WTC11 (cell line): ENCODE measurements around the gene NOP16. TPM values are rescaled to one million over a fixed set of nuclear protein-coding genes. Genes with fewer than 3 reads are reported as not detected.

Source experiments
- ATAC-seq: fragments of 200-7000 bp; cut with Tn5 transposase; 2 replicates; pipeline ENCODE4 v1.10.0; 2021; ENCODE audit warnings: mild to moderate bottlenecking, moderate library complexity
- CTCF ChIA-PET: fragments of 300-600 bp; sonication (Branson Sonifier 250); formaldehyde crosslinking; loops from one replicate; lab custom pipeline; 2021; ENCODE audit warnings: antibody characterized with exemption; lab: Charles Lee
- POLR2A ChIA-PET: fragments of 350-600 bp; sonication (Branson Sonifier 250); formaldehyde crosslinking; loops from one replicate; lab custom pipeline; 2021; ENCODE audit warnings: antibody characterized with exemption; lab: Charles Lee
- DNase-seq: peaks from one replicate; pipeline ENCODE4 v3.0.0; 2021; ENCODE audit warnings: low spot score
- H3K27ac Mint-ChIP-seq: 2 replicates; pipeline ENCODE4 v1.8.0; 2021; ENCODE audit warnings: mixed read lengths
- H3K27me3 Mint-ChIP-seq: 2 replicates; pipeline ENCODE4 v1.8.0; 2021; ENCODE audit warnings: low read depth, mild to moderate bottlenecking, moderate library complexity, mixed read lengths
- H3K36me3 Mint-ChIP-seq: 2 replicates; pipeline ENCODE4 v1.8.0; 2021; ENCODE audit warnings: mixed read lengths
- H3K4me1 Mint-ChIP-seq: 2 replicates; pipeline ENCODE4 v1.8.0; 2022; ENCODE audit warnings: mixed read lengths
- H3K4me3 Mint-ChIP-seq: 2 replicates; pipeline ENCODE4 v1.8.0; 2021; ENCODE audit warnings: mild to moderate bottlenecking, moderate library complexity, mixed read lengths
- H3K9me3 Mint-ChIP-seq: 2 replicates; pipeline ENCODE4 v1.8.0; 2021; ENCODE audit warnings: mixed read lengths
- CREM ChIP-seq: sonication (generic); formaldehyde crosslinking; IDR thresholded peaks from 2 replicates; pipeline ENCODE4 v1.8.1; 2022; ENCODE audit warnings: mild to moderate bottlenecking, missing genetic modification reagents, moderate library complexity
- FOXJ3 ChIP-seq: sonication (generic); formaldehyde crosslinking; IDR thresholded peaks from 2 replicates; pipeline ENCODE4 v1.9.0; 2021; ENCODE audit warnings: missing genetic modification reagents, mild to moderate bottlenecking, borderline replicate concordance
- JAZF1 ChIP-seq: fragments of 250-450 bp; sonication (Bioruptor Pico); IDR thresholded peaks from 2 replicates; pipeline ENCODE4 v1.9.0; 2021; ENCODE audit warnings: moderate library complexity, mild to moderate bottlenecking, inconsistent platforms
- MLX ChIP-seq: sonication (generic); formaldehyde crosslinking; IDR thresholded peaks from 2 replicates; pipeline ENCODE4 v1.8.1; 2023; ENCODE audit warnings: mild to moderate bottlenecking, missing genetic modification reagents, moderate library complexity
- NFATC4 ChIP-seq: fragments of 250-450 bp; sonication (Bioruptor Pico); IDR thresholded peaks from 2 replicates; pipeline ENCODE4 v1.9.0; 2021; ENCODE audit warnings: mild to moderate bottlenecking
- RELA ChIP-seq: sonication (generic); formaldehyde crosslinking; IDR thresholded peaks from 2 replicates; pipeline ENCODE4 v1.8.1; 2022; ENCODE audit warnings: missing genetic modification reagents, mild to moderate bottlenecking, borderline replicate concordance
- SOX15 ChIP-seq: fragments of 250-450 bp; sonication (Bioruptor Pico); IDR thresholded peaks from 2 replicates; pipeline ENCODE4 v1.9.0; 2021; ENCODE audit warnings: mild to moderate bottlenecking
- STAT6 ChIP-seq: sonication (generic); formaldehyde crosslinking; conservative IDR thresholded peaks from 2 replicates; pipeline ENCODE4 v1.8.1; 2023; ENCODE audit warnings: mild to moderate bottlenecking, low read depth, missing genetic modification reagents, moderate library complexity
- ZNF138 ChIP-seq: sonication (generic); formaldehyde crosslinking; conservative IDR thresholded peaks from 2 replicates; pipeline ENCODE4 v1.8.1; 2022; ENCODE audit warnings: mild to moderate bottlenecking, moderate library complexity, missing genetic modification reagents
- ZNF281 ChIP-seq: sonication (generic); formaldehyde crosslinking; IDR thresholded peaks from 2 replicates; pipeline ENCODE4 v1.8.0; 2023; ENCODE audit warnings: mild to moderate bottlenecking, missing genetic modification reagents
- ZNF512 ChIP-seq: sonication (generic); formaldehyde crosslinking; IDR thresholded peaks from 2 replicates; pipeline ENCODE4 v1.8.1; 2022; ENCODE audit warnings: missing genetic modification reagents, borderline replicate concordance
- ZNF671 ChIP-seq: fragments of 250-450 bp; sonication (Bioruptor Pico); IDR thresholded peaks from 2 replicates; pipeline ENCODE4 v1.8.0; 2021; ENCODE audit warnings: mild to moderate bottlenecking
- total RNA-seq: library from RNA; stranded (reverse); gene quantifications from 3 replicates; pipeline ENCODE4 v1.2.3, GENCODE V29; 2021
- TF ChIP-seq, protein P1 (sequence below): fragments of 250-450 bp; sonication (Bioruptor Pico); IDR thresholded peaks from 2 replicates; pipeline ENCODE4 v1.9.0; 2021; ENCODE audit warnings: mild to moderate bottlenecking
- TF ChIP-seq, protein P2 (sequence below): fragments of 250-450 bp; sonication (Bioruptor Pico); IDR thresholded peaks from 2 replicates; pipeline ENCODE4 v1.9.0; 2021; ENCODE audit warnings: mild to moderate bottlenecking, borderline replicate concordance
- TF ChIP-seq, protein P3 (sequence below): sonication (generic); formaldehyde crosslinking; IDR thresholded peaks from 2 replicates; pipeline ENCODE4 v1.8.1; 2022; ENCODE audit warnings: mild to moderate bottlenecking, moderate library complexity, missing genetic modification reagents
- TF ChIP-seq, protein P4 (sequence below): sonication (generic); formaldehyde crosslinking; IDR thresholded peaks from 2 replicates; pipeline ENCODE4 v1.8.0; 2022; ENCODE audit warnings: mild to moderate bottlenecking, missing genetic modification reagents

Gene NOP16
- total RNA-seq, 1 experiment from 2014 or later: 57.7 TPM

GRCh38 chr5:176420972-176421544 lies 32.7 kb upstream of the NOP16 start:
- Mint-ChIP-seq H3K27ac (no peak overlapping the region), H3K4me3 (no peak overlapping the region), H3K4me1 (peaks cover 6% of the 10 kb centered on the region; the same call in 1 of the 2 replicates), H3K27me3 (peaks cover 62% of the 10 kb centered on the region), H3K9me3 (peaks cover 59% of the 10 kb centered on the region), H3K36me3 (peaks cover 30% of the 10 kb centered on the region)
- no peak for DNase-seq
- TF ChIP-seq ZNF281 (CRISPR knock-in tag) (no peak), STAT6 (CRISPR knock-in tag) (no peak), MLX (no peak), ZNF512 (no peak), ZNF138 (CRISPR knock-in tag) (no peak)
- TF ChIP-seq, protein P1, sequence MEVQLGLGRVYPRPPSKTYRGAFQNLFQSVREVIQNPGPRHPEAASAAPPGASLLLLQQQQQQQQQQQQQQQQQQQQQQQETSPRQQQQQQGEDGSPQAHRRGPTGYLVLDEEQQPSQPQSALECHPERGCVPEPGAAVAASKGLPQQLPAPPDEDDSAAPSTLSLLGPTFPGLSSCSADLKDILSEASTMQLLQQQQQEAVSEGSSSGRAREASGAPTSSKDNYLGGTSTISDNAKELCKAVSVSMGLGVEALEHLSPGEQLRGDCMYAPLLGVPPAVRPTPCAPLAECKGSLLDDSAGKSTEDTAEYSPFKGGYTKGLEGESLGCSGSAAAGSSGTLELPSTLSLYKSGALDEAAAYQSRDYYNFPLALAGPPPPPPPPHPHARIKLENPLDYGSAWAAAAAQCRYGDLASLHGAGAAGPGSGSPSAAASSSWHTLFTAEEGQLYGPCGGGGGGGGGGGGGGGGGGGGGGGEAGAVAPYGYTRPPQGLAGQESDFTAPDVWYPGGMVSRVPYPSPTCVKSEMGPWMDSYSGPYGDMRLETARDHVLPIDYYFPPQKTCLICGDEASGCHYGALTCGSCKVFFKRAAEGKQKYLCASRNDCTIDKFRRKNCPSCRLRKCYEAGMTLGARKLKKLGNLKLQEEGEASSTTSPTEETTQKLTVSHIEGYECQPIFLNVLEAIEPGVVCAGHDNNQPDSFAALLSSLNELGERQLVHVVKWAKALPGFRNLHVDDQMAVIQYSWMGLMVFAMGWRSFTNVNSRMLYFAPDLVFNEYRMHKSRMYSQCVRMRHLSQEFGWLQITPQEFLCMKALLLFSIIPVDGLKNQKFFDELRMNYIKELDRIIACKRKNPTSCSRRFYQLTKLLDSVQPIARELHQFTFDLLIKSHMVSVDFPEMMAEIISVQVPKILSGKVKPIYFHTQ (CRISPR knock-in tag): no peak
- TF ChIP-seq, protein P2, sequence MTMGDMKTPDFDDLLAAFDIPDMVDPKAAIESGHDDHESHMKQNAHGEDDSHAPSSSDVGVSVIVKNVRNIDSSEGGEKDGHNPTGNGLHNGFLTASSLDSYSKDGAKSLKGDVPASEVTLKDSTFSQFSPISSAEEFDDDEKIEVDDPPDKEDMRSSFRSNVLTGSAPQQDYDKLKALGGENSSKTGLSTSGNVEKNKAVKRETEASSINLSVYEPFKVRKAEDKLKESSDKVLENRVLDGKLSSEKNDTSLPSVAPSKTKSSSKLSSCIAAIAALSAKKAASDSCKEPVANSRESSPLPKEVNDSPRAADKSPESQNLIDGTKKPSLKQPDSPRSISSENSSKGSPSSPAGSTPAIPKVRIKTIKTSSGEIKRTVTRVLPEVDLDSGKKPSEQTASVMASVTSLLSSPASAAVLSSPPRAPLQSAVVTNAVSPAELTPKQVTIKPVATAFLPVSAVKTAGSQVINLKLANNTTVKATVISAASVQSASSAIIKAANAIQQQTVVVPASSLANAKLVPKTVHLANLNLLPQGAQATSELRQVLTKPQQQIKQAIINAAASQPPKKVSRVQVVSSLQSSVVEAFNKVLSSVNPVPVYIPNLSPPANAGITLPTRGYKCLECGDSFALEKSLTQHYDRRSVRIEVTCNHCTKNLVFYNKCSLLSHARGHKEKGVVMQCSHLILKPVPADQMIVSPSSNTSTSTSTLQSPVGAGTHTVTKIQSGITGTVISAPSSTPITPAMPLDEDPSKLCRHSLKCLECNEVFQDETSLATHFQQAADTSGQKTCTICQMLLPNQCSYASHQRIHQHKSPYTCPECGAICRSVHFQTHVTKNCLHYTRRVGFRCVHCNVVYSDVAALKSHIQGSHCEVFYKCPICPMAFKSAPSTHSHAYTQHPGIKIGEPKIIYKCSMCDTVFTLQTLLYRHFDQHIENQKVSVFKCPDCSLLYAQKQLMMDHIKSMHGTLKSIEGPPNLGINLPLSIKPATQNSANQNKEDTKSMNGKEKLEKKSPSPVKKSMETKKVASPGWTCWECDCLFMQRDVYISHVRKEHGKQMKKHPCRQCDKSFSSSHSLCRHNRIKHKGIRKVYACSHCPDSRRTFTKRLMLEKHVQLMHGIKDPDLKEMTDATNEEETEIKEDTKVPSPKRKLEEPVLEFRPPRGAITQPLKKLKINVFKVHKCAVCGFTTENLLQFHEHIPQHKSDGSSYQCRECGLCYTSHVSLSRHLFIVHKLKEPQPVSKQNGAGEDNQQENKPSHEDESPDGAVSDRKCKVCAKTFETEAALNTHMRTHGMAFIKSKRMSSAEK (CRISPR knock-in tag): no peak
- ChIA-PET POLR2A (no interaction called here), CTCF (no interaction called here)
- ATAC-seq: no peak

GRCh38 chr5:176420086-176420485 lies 31.7 kb upstream of the NOP16 start:
- no peak overlapping the region for H3K27ac Mint-ChIP-seq
- peaks cover 6% of the 10 kb centered on the region; the same call in 1 of the 2 replicates for H3K4me1 Mint-ChIP-seq
- CTCF ChIA-PET: no interaction called here
- ATAC-seq: no peak
- no peak overlapping the region for H3K4me3 Mint-ChIP-seq
- H3K27me3 Mint-ChIP-seq: peaks cover 52% of the 10 kb centered on the region
- H3K36me3 Mint-ChIP-seq: peaks cover 23% of the 10 kb centered on the region
- peaks cover 51% of the 10 kb centered on the region for H3K9me3 Mint-ChIP-seq
- DNase-seq: no peak
- POLR2A ChIA-PET: no interaction called here
- no peak for TF ChIP-seq ZNF671
- no peak for TF ChIP-seq ZNF512
- TF ChIP-seq JAZF1 (CRISPR knock-in tag): no peak
- no peak for TF ChIP-seq NFATC4 (CRISPR knock-in tag)
- TF ChIP-seq SOX15 (CRISPR knock-in tag): no peak
- TF ChIP-seq, protein P3, sequence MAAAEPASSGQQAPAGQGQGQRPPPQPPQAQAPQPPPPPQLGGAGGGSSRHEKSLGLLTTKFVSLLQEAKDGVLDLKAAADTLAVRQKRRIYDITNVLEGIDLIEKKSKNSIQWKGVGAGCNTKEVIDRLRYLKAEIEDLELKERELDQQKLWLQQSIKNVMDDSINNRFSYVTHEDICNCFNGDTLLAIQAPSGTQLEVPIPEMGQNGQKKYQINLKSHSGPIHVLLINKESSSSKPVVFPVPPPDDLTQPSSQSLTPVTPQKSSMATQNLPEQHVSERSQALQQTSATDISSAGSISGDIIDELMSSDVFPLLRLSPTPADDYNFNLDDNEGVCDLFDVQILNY: no peak
- no peak for TF ChIP-seq RELA
- no peak for TF ChIP-seq FOXJ3 (CRISPR knock-in tag)
- TF ChIP-seq CREM: no peak
- TF ChIP-seq, protein P4, sequence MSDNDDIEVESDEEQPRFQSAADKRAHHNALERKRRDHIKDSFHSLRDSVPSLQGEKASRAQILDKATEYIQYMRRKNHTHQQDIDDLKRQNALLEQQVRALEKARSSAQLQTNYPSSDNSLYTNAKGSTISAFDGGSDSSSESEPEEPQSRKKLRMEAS (CRISPR knock-in tag): no peak
